HG02870 (cell line): Measurements from ENCODE around the gene TSC22D3.
A peak's percentile ranks its signal among the peaks of the same experiment; 100 is the strongest.
"Not testable (repeated sequence)": the region's sequence is repeated elsewhere in the genome, so short reads cannot be mapped to it uniquely, and the experiment has no call there.

ENCODE experiments used
- ATAC-seq: cut with Tn5 transposase; IDR thresholded peaks from one replicate; pipeline ENCODE4 v1.9.1; 2021; ENCODE audit warnings: mild to moderate bottlenecking, moderate library complexity; ENCODE audit not compliant: unreplicated experiment

The TSC22D3 gene

DNA sequence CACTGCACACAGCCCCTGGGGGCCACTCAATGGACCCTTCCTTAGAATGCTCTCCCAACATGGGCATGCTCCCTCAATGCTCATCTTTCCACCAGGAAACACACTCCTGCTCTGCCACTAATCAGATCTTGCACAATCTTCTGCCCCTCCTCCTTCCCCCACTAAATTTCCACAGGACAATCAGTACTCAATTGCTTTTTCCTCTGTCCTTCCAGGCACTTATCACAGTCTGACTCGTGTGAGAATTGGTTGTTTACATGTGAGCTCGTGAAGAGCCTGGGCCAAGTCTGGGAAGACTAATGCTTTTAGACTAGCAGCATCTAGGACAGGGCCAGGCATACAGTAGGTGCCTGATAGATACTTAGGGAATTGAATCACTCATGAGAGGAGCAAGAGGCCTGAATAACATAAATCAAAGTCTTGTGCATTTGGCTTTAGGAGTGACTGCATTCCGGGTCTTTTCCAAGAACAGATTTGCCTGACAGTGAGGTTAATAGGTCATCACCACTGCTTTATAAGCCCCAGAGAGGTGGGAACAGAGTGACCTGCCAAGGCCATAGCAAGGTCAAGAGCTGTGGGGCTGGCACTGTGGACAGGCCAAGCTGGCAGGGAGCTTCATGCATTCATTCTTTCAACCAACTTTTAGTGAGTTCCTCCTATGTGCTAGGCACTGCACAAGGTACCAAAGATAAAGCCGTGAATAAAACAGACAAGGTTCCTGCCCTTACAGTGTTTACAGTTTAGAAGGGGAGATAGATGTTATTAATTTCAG, 92.3 kb downstream of the TSC22D3 start:
- ATAC-seq, result no peak

DNA sequence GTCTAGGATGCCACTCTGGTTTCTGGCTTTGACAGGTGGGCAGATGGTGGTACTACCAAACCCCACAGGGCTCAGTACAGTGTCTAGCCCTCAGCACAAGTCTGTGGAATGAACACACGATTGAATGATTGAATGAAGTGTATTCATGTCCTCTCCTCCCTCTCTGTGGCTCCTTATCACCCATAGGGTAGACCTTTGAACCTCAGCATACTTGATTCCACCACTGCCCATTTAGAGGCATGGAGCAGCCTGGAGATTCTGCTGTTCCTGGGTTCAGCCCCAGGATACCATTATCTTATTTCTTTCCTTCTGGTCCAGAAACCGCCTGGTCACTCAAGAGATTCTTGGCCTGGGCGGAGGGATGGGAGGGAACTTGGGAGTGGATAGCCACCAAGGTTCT, 93.3 kb downstream of the TSC22D3 start:
- no peak for ATAC-seq

DNA sequence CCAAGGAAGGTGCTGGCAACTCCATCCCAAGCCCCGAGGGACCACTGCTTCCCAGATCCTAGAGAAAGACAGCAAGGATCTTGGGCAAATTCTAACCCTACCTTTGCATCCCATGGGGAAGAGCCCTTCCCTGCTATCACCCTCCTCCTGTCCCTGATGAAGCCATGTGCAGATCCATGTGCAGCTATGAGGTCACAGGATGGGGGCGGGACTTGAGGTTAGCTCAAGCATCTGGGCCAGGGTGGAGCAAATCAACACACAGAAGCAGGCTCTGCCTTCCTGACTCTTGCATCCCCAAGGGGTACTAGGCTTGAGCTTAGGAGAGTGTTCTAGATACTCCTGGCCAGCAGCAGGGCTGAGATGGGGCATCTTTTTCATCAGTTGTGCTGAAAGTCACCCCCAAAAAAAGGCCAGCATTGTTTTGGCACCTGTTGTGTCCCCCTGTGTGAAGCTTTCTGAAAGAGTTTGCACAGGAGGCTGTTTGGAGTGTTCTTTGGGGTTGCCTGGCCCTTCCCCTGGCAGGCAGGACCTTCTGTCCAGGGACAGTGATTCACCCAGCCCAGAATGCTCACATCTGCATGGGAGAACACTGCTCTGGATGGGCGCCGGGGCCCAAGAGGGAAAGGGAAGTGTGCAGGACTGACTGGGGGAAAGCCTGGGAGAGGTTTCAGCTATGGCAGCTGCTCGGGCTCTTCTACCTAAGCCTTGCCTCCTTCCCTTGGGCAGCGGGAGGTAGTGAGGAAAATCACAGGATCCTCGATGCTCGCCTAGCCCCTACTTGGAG, 96.4 kb downstream of the TSC22D3 start:
- ATAC-seq, result no peak

DNA sequence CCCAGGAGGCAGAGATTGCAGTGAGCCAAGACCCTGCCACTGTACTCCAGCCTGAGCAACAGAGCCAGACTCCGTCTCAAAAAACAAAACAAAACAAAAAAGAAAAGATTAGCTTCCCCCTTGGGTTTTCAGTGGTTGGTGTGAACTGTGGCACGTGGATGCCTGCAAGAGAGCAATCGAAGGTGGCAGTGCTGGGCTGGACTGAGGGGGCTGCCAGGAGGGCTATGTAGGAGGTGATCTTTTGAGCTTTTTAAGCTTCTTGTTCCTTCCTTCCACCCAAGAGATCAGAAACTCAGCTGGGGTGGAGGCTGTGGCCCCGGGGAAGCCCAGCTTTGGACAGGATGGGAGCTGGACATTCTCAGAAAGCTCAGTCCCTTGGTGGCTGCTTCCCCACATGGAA, 97.7 kb downstream of the TSC22D3 start:
- no peak for ATAC-seq

DNA sequence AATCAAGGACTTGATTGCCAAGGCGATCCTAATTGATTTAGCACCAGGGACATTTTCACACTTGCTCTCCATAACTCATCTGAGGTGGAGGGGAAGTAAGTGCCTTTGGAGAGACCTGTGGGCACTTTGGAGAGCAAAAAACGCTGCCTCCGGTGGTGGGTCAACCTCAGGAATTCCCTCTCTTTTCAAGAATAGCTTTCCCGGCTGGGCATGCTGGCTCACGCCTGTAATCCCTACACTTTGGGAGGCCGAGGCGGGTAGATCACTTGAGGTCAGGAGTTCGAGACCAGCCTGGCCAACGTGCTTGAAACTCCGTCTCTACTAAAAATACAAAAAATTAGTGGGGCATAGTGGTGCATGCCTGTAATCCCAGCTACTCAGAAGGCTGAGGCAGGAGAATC, 98.1 kb downstream of the TSC22D3 start:
- ATAC-seq, result no peak

DNA sequence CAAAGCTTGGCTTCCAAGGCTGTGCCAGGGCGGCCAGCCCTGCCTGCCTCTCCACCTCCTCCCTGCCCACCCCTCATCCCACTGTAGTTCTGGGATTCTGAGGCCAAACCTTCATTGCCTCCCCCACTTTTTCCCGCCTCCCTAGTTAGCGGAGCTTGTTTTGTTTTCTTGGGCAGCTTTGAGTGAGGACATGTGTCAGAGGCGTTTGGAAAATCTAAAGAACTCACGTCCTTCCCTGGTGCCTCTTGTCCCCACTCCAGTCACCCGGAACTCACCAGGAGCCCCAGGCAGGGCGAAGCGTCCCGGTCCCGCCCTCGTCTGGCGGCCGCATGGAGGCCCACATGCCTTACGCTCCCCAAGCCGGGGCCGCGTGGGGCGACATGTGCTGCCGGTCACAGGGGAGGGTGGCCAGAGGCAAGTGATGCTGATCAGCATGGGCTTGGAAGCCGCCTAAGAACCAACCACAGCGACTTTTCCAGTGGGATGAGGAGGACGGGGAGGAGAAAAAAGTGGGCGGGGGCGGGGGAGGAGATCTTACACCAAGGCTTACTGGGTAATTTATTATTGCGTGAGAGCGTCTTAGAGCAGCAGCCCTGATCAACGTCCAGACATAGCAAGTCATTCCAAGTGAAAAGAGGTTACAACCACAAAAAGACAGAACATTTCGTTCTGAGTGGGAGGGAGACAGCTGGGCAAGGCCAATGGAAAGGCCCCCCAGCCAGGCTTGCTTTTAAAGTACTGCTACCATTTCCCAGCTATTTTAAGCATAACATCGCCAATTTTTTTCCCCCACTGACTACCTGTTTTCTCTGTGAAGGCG, 98.8 kb downstream of the TSC22D3 start:
- peak; percentile 28 for ATAC-seq

DNA sequence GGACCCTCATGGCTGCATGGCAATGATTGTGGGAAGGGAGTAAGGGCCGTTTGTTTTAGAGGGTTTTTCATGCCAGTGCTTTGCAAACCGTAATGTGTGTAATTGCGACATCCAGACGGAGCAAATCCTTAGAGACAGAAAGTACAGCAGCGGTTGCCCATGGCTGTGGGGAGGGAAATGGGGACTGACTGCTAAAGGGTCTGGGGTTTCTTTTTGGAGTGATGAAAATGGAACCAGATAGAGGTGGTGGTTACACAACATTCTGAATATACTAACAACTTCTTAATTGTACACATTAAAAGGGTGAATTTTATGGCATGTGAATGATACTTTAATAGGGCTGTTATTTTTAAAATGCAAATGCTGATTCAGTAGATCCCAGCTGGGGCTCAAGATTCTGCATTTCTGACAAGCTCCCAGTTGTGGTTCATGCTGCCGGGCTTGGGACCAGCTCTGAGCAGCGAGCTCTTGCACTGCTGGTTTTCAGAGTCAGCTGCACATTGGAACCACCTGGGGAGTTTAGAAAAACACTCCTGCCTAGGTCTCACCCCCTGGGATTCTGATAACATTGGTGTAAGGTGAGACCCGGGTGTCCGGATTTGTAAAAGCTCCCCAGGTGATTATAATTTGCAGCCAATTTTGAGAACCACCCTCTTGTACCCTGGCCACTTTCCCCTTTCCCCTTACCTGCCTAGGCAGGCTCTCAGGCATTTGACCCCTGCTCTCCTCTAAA, 99.6 kb downstream of the TSC22D3 start:
- ATAC-seq, result no peak

DNA sequence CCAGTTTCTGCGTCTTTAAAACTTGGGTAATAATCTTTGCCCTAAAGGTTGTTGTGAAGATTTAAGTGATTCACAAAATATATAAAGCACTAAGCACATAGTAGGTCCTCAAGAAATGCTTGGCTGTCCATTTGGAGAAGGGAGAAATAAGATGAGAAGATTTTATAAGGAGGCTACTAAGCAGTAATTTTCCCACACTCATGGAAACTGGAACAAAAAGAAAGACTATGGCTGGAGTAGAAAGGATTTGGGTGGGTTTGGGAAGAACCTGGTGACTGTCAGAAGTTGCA, 100.3 kb downstream of the TSC22D3 start:
- no peak for ATAC-seq

DNA sequence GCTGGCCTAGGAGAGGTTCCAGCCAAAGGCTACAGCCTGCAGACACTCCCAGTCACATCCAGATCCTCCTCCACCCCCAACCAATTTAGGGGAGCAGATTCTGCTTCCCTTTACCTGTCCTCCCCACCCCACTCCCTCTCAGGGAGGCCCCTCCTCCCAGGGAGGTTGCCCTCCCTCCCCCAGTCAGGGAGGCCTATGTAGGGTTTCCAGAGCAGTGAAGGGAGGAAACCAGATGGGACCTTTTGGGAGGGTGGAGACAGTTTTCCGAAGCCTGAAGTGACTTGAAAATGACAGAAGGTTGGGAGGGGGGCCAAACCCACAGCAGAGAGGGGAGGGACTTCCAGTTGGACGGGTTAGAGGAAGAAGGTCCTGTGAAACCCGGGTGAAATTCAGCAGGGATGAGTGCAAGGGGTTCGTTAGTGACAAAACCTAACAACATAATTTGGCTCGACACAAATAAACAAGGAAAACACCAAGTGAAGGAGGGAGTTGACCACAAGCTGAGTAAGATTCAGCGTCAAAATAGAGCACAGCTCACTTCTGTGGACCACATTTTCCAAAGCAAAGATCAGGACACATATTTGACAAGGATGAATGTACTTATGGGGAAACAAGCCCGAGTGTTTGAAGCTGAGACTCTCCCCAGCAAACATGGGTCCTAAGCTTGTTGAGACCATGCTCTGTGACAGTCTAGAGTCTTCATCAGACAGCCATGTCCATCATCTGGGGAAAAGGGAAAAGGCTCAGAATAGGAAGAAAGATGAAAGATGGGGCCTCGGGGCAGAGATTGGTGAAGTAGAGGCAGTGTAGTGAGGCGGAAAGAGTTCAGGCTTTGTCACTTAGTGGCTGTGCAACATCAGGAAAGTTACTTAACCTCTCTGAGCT, 100.9 kb downstream of the TSC22D3 start:
- ATAC-seq, result peak; percentile 8

DNA sequence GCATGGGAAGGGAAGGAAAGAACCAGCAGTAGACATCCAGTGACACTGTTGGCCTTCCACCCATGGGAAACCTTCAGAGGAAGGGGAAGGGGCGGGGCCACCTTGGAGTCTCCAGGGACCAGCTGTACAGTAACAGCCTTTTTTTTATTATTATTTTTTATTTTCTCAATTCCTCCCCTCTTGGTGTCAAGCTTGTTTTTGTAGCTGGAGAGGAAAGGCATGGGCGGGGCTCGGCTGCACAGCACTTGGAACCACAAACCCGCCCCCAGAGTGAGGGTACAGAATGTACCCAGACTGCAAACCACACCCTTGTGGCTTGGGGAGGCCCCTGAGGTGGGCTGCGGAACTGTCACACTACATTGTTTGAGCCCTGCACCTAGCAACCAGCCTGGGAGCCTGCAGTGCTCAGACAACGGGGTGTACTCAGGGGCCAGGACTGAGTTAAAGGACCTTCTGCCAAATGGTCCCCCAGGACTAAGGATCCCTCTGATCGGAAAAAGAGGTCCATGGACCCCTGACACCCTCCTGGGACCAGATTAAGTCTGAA, 101.6 kb downstream of the TSC22D3 start:
- ATAC-seq, result peak; percentile 81

DNA sequence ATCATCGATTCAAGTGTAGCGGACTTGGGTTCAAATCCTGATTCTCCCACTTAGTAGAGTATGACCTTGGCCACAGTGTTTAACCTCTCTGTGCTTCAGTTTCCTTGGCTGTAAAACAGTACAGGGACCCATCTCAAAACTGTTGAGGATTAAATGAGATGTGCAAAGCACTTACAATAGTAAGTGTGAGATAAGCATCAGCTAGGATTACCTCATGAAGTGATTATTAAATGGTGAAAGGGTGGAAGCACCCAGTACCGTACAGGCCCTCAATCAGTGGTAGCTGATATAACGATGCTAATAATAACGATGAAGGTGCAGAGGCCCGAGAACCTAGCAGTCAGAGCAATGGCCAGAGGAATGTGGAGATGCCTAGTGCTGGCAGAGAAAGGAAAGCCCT, 102.2 kb downstream of the TSC22D3 start:
- no peak for ATAC-seq

DNA sequence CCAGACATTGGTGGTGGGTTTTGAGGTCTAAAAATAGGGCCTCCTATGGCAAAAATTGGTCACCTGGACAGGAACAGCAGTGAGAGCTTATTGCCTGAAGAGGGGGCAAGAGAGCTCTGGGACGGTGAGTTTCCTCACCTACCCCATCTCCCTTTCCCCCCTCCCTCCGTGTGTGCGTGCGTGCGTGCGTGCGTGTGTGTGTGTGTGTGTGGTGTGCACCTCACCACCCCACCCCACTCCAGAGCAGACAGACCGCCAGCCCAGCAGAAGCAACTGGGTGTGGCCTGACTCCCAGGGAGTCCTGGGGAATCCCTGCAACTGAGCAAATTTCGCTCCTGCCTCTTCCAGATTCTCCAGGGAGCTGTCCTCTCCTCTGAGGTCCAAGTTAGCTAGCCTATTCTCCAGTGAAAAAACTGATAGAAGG, 102.6 kb downstream of the TSC22D3 start:
- peak; percentile 22 for ATAC-seq

DNA sequence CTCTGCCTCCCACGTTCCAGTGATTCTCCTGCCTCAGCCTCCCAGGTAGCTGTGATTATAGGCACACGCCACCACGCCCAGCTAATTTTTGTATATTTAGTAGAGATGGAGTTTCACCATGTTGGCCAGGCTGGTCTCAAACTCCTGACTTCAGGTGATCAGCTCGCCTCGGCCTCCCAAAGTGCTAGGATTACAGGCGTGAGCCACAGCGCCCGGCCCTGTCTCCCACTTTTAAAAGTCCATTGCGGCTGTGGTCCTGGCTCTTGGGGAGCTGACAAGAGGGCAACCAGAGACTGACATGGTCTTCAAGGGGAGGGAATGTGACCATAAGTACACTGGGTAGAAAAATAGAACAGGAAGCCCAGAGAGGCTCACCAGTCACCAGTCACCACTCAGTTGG, 104.3 kb downstream of the TSC22D3 start:
- ATAC-seq, result not testable (repeated sequence)

DNA sequence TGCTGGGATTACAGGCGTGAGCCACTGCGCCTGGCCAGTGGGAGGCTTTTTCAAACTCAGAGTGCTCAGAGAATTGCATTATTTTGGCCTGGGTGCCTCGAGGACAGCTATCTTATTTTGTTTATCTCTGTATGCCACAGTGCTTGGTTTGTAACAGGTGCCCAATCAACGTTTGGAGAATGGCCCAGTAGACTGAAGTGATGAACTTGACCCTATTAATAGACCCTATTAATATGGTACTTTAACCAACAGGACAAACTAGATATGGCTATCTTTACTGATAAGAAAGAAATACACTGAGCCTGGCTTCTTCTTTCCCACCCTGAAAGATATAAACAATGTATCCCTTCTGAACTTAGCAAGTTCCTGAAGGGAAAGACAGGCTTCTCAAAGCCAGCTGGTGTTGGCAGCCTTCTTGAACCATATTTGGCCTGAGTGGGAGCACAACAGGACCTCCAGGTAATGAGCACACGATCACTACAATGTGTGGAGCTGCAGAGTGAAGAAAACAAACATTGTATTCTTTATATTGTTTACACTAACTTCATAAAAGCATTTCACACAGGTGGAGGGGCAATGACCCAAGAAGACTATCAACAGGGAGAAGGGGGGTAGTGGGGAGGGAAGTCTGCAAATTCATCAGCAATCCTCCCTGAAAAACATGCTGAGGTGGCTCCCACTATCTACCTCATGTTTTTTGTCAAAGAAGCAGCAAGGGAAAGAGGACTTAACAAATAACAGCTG, 105.5 kb downstream of the TSC22D3 start:
- ATAC-seq, result no peak

DNA sequence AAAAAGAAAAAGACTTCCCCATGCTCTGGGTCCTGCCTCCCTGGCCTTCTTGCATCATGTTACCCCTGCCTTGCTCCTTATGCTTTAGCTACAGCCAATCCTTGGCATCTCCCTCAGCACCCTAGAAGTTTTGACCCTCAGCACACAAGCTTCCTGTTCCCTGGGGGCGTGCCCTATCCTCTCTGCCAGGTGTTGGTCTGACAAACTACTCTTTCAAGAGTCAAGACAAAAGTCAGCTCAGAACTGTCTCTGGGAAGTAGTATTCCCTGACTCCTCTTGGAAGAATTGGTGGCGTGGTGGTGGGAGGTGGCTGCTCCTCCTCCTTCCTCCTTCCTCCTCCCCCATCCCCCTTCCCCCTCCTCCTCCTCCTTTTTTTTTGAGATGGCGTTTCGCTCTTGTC, 106.3 kb downstream of the TSC22D3 start:
- ATAC-seq, result no peak

DNA sequence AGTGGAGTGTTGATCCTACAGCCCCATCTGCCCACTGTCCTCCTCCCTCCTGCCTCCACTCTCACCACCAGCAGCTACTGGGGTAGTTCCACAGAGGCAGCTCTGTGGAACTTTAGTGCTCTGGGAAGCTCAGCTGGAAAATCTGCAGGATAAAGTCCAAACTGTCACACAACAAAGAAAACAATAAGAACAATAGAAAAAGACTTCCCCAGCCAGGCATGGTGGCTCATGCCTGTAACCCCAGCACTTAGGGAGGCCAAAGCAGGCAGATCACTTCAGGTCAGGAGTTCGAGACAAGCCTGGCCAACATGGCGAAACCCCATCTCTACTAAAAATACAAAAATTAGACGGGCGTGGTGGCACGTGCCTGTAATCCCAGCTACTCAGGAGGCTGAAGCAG, 106.9 kb downstream of the TSC22D3 start:
- ATAC-seq, result not testable (repeated sequence)

DNA sequence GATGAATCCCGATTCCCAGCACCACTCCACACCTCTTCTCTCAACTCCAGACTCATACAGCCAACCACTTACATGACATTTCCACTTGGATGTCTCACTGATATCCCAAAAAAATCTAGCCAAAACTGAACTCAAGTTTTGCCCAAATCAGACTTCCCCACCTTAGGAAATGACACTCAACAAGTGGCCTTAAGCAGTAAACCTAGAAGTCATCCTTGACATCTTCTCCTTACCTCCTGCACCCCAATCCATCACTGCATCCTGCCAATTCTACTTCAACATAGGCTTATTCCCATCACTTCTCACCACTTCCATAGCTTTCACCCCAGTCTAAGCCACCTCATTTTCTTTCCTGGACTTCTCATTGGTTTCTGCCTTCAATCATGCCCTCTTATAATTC, 108.2 kb downstream of the TSC22D3 start:
- ATAC-seq, result no peak

DNA sequence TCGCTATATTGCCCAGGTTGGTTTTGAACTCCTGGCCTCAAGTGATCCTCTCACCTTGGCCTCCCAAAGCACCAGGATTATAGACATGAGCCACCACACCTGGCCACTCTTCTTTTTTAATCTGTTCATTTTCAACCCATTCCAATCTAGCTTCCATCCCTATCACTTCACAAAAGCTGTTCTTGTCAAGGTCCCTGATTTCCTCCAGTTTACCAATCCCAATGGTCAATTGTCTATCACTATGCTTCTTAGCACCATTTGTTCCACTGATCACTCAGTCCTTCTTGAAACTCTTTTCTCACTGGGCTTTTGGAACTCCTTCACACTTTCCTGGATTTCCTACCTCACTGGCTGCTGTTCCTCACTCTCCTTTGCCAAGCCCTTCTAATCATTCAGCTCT, 108.7 kb downstream of the TSC22D3 start:
- no peak for ATAC-seq
